CD1c-positive myeloid dendritic cell (primary cell): ENCODE data around the gene SPI1.
A peak's percentile ranks its signal among the peaks of the same experiment; 100 is the strongest.

Experiments
- DNase-seq: peaks from one replicate; pipeline ENCODE4 v3.0.0-alpha.2; 2016; ENCODE audit errors: extremely low spot score

SPI1 gene

DNA sequence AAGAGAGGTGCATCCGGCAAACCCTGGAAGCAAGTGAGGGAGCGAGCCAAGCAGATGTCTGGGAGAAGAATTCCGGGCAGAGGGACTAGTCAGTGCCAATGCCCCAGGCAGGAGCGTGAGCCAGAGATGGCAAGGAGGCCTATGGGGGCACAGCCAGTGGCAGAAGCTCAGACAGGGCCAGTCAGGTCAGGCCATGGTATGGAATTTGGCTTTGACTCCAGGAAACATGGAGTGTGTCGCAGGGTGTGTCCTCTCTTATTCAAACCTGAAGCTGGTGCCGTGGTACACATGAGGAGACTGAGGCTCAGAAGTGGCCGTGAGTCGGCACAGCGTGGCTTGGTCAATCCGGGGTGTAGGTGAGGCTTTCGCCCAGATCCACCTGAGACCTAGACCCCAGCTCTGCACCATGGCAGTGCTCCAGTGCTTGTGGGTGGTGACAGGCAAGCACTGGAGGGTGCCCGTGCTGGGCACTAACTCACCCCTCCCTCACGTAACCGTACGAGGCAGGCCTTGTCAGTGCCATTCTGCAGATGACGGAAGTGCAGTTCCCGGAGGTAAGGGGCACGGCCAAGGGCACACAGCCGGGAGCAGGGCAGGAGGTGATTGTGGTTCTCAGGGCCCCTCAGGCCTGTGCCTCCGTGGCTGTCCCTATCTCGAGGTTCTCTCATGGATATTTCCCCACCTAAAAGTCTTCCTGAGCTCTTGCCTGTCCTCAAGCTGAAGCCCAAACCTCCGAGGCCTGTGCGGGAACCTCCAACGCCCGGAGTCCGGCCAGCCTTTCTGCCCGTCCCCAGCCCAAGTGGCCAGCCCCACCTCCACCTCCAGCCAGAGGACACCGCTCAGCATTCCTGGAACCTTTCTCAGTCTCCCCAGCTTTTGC is 10.6 kb upstream of the SPI1 start:
- DNase-seq: no peak

DNA sequence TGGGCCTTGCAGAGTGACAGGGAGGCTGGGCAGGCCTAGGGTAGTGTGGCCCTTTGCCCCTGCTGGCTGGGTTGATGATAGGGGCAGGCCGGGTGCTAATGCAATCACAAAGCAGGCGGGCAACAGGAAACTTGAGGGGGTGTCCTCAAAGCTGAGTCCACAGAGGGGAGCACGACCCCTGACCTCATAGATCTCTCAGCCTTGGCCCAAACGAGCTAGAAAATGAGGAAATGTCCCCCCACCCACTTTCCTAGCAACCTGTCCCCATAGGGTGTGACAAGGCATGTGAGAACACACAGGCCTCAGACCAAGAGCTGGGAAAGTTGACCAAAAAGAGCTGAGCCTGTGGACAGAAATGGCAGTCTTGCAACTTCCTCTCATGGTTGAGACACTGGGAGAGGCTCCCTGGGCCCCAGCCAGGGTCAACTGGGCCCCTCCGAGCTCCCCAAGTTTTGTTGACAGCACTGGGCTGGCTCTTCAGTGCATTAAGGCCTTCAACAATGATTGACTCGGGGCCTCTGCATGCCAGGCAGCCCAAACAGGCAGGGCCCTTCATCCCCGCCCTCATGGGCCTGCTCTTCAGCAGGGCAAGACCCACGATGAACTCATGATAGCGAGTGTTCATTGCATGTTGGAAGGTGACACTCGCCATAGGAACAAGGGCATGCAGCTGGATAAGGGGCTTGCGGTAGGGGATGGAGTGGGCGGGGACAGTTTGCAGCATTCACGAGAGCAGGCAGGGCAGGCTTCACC is 9.8 kb upstream of the SPI1 start:
- peak; percentile 93 for DNase-seq

DNA sequence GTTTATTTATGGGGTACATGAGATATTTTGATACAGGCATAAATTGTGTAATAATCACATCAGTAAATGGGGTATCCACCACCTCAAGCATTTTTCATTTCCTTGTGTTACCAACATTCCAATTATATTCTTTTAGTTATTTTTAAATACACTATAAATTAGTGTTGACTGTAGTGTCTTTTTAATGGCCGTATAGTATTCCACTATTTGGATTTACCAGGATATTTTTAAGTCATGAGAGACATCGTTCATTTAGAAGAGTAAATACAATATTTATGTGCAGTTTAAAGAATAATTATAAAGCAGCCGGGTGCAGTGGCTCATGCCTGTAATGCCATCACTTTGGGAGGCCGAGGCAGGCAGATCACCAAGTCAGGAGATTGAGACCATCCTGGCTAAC is 6.2 kb upstream of the SPI1 start:
- no peak for DNase-seq

DNA sequence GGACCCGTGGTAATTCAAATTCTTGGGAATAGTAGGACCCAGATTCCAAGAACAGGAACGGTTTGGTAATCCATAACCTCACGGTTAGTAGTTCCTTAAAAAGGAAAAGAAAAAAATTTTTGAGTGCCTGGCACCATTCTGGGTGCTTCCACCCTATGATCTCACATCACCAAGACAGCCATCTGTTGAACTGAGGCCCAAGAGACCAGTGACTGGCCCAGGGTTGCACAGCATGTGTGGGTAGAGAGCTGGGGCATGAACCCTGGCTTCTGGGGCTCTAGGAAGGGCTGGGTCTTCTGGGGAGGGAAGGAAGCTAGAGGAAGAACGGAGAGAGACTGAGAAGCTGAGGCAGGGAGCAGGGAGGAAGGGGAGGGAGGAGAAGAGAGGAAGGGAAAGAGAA is 4.7 kb upstream of the SPI1 start:
- peak; percentile 80 for DNase-seq

DNA sequence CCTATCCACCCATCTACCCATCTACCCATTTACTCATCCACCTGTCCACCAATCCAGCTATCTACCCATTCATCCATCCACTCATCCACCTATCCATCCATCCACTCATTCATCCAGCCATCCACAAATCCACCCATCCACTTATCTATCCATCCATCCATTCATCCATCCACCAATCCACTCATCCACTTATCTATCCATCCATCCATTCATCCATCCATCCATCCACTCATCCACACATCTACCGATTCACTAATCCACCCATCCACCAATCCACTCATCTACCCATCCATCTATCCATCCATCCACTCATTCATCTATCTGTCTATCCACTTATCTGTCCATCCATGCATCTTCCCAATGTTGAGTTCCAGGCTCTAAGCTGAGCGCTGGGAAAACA is 1.7 kb upstream of the SPI1 start:
- no peak for DNase-seq

DNA sequence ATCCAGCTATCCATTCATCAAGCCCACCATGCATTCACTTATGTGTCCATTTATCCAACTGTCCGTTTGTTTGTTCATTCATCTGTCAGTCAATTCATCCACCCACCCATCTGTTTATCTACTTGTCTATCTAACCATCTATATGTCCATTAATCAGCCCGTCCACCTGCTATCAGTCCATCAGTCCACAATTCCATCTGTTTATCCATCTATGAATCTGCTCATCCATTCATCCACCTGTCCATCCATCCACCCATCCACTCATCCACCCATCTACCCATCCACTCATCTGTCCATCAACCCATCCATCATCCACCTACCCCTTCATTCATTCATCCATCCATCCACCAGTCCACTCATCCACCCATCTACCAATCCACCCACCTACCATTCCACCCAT is 970 bp upstream of the SPI1 start:
- no peak for DNase-seq

DNA sequence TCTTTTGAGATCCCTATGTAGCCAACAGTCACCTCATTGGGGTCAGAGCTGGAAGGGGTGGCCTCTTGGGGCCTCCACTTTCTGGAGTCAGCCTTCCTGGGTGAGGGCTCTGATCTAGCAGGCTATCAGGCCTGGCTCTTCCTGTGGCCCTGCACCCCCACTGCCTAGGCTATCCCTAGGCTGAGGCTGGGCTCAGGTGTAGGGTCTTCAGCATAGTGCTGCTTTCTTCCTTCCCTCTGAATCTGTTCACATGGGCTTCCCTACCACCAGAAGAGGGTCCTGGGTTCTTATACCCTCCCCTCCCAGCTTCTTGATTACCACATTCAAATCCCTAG is 456 bp upstream of the SPI1 start:
- DNase-seq: no peak

DNA sequence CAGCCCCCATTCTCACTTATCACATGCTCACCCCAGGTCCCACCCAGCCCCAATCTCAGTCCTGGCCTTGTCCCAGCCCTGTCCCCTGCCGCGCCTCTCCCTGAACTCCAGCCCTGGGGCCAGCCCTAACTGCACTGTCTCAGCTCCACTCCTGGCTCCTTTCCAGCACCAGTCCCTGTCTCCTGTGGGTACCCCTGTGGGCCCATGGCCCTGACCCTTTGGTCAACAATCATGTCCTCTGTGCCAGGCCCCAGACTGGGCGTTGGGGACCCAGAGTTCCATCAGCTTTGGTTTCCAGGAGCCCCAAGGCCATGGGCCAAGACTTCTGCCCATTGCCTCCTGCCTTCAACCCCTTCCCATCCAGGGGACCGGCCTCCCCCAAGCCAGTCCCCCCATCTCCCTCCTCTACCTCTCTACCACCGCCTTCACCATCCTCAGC is 757 bp downstream of the SPI1 start:
- no peak for DNase-seq

DNA sequence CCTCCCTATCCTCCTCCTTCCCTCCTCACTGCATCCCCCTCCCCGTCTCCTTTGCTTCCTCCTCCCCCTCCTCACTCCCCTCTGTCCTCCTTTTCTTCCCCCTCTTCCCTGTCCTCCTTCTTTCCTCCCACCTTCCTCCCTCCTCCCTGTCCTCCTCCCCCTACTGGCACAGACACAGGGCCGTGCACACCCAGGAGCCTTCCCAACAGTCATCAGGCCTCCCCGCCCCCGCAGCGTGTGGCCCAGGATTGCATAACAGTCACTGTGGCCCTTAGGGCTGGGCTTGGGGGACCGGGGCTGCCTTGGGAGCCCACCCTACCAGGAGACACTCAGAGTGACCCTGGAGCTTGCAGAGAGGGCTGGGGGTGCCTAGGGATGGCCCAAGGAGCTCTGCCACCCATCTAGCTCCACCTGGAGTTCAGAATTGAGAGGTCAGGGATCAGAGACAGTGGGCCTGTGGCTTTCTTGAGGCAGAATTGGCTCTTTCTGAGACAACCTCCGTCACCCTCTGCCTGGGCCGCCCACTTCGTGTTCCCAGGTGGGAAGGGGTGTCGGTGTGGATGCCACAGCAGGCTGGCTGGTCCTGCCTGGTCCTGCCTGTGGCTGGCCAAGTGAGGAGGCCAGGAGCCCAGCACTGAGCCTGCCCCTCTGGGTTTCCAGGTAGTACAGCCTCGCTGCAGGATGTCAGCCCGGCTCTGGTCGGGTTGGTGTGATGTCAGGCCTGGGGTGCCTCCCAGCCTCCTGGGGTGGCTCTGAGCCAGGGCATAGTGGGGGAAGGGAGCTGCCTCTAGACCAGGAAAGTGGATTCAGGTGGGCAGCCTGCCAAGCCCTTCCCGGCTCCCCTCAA is 1.6 kb downstream of the SPI1 start:
- peak; percentile 85 for DNase-seq

DNA sequence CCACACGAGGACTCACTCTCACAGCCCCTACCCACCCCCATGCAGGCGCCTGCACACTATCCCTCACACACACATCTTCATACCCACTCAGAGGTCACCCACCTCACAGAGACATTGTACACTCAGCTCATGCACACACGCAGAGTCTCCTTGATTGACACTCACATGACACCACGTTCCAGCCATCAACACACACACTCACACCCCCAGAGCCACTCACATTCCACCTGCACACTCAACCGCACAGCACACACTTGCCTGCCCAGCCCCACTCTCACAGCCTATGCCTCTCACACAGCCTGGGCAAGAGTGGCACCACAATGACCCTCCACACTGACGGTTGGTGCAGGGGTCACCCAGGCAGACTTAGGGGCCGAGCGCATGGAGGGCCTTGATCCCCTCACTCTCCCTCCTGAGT is 2.2 kb downstream of the SPI1 start:
- DNase-seq: no peak

DNA sequence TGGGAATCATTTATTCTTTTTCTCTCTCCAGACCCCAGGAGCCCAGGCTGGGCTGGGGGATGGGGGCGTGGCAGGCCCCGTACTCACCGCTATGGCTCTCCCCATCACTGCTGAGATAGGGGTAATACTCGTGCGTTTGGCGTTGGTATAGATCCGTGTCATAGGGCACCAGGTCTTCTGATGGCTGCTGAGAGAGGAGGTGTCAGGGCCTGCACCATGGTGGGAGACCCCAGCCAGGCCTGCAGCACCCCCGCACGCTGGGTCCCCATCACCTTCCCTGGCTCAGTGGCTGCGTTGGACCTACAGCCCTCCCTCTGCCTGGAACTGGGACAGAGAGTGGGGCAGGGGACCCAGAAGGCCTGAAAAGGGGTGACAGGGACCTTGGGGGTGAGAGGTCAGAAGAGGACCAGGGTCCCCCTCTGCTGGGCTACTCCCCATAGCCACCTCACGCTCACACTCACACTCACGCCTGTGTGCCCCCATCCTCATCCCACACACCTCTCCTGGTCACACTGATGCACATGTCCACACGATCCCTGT is 2.7 kb downstream of the SPI1 start:
- DNase-seq: no peak

DNA sequence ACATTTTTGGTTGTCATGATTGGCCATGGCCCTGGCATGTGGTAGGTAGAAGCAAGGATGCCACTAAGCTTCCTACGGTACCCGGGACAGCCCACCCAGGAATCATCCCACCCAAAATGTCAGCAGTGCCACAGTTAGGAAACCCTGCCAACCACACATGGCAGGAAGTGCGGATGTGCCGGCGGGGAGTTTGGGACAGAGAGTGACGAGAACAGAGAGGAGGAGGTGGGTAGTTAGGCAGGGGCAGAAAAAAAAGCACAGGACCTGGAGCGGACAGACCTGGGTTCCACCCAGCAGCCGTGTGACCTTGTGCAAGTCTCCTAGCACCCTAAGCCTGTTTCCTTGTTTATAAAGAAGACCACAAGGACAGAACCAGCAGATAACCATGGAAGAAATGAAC is 3.3 kb downstream of the SPI1 start:
- DNase-seq: peak; percentile 43

DNA sequence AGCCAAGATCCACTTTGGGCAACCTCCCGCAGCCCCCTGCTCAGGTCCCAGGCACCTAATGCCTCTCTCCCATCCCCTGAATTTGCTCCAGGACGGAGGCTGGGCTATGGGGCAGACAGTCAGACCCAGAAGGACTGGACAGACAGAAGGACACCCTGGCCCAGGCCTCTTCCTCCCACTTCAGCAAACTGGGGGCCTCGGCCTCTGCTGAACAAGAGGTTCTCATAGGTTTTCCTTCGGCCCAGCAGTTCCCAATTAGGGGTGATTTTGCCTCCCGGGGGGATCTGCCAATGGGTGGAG is 3.7 kb downstream of the SPI1 start:
- no peak for DNase-seq

DNA sequence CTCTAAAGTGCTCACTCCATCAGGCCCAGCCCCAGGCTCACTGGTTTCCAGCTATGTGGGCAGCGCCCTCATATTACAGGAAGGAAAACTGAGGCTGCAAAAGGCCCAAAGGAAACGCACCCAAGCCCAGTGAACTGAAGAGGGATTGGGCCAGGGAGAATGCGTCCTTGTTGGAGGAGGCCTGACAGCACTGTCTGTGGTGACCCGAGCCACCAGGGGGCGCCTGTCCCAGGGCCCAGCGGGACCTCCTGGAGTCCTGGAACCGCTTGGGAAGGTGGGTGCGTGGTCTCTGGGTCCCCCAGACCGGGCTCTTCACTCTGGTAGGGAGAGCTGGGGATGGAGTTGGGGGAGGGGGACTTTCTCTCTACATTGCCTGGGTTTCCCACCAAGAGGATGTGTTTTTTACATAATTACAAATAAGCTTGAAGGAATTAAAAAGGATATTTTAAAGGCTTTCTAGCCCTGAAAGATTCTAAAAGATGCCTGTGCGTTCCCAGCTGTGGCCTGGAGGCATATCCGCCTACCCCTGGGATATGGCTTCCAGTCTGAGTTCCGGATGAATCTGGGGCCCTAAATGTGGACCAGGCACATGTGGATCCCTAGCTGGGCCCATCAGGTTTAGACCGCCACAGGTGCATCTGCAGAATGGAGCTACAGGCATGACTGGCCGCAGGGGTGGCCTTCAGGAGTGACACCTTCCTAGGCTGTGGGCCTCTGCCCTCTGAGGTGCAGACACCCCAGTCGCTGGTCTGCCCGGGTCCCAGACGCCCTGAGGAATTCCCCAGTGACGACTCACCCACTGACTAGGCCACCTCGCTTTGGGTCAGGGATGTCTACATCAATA is 4.2 kb downstream of the SPI1 start:
- peak; percentile 88 for DNase-seq

DNA sequence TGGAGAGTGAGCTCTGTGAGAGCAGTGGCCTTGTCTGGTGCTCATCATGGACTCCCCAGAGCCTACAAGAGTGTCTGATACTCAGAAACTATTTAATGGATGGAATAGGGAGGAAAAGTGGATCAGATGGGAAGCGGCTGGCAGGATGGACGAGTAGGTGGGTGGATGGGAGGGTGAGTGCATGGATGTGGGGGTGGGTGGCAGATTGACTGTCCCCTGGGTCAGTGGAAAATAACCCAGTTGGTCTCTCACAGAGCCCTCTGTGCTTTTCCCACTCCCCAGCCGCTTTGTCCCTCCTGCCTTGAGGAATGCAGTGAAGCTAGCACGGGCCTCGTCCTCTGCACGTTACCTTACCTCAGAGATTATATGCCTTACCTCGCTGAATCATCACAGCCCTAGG is 5.9 kb downstream of the SPI1 start:
- no peak for DNase-seq

DNA sequence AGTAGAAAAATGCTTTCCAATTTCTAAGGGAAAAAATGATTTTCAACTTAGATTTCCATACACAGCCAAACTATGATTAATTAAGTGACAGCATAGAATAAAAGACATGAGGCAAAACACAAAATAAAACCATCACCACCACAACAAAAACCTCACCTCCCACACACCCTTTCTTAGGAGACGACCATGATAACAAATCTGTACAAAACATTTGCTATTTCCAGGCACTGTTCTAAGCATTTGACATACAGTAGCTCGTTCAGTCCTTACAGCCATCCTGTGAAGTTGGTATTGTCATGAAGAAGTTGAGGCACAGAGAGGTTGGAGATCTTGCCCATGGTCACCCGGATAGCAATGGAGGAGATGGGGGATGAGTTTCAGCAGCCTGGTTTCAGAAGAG is 8.7 kb downstream of the SPI1 start:
- DNase-seq: no peak

DNA sequence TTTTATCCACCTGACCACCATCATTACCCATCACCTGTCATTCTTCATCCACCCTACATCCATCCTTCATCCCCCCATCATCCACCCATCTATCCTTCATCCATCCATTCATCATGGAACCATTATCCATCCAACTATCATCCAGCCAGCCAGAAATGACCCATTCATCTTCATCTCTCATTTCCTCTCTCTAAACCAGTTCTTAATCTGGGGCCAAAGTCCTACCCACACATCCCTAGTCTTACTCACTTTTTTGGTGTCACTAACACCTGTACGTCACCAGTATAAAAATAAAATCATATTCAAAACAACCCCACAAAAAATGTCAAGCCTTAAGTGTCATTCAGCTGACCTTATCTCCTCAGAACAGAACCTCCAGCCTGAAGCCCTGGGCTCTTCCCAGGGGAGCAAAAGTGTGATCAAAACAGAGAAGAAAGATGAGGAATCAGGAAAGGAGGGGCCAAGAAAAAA is 12.3 kb downstream of the SPI1 start:
- no peak for DNase-seq

DNA sequence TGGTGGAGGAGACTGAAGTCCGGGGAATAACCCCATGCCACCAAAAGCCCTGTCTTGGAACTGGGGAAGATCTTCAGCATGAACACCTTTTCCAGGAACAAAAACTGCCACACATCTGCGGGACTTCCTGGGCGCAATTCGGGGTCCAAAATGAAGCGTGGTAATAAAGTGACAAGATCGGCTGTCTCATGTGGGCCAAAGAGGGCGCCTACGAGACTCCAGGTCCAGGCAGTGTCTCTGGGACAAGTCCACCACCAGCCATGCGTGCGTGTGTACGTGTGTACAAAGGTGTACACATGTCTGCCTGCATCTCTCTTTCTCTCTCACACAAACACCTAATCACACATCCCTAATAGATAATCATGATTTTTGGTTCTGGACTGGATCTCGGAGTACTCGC is 16.9 kb downstream of the SPI1 start:
- no peak for DNase-seq

DNA sequence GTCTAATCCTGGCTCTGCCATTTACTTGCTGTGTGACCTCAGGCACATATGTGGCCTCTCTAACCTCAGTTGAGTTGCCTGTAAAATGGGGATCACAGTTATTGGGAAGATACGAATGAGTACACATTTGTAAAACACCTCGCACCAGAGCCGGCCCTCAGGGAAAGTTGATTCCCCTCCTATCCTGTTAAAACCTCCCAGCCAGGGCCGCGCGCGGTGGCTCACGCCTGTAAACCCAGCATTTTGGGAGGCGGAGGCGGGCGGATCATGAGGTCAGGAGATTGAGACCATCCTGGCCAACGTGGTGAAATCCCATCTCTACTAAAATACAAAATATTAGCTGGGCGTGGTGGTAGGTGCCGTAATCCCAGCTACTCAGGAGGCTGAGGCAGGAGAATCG is 18.0 kb downstream of the SPI1 start:
- DNase-seq: no peak

DNA sequence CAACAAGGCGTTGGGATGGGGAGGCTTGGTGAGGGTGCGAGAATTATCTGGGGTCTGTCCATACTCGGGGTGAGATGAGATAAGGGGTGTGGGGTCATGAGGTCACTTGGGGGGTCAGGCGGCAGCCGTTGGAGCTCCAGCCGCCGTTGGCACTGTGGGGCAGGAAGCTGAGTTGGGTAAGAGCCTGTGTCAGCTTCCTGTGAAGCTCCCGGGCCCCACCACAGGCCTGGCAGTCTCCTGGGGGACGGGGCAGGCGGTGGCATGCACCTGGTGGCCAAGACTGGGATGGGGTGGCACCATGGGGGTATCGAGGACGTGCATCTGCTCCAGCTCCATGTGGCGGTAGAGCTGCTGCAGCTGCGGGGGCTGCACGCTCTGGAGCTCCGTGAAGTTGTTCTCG is 18.8 kb downstream of the SPI1 start:
- no peak for DNase-seq

DNA sequence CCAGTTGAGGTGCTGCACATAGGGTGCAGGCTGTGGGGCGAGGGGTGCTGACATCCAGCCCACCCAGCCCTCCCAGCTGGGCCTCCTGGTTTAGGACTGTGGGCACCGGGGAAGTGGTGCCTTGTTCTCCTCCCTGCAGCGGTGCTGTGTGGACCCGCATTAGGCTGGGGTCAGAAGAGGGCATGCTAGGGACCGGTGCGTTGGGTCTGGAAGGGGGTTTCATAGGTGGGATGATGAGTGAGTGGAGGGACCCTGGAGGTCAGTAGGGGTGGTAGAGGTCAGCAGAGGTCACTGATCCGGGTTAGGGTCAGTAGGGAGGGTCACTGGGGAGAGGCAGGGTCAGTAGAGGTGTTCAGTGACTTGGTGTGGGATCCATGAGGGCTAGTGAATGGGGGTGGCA is 19.2 kb downstream of the SPI1 start:
- DNase-seq: no peak

DNA sequence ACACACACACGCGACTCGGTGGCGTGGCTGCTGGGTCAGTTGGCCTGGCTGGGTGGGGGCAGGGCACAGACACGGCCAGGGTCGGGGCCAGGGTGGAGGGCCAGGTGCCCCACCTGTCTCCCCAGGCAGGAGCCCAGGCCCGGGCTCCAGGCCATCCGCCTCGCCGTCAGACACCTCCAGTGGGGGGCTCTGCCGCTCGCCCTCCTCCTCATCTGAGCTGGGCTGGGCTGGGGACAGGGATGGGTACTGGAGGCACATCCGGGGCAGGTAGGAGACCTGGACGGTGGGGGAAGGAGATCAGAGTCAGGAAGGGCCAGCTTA is 19.7 kb downstream of the SPI1 start:
- no peak for DNase-seq
